Liver (tissue), 3 donors: ENCODE results near the gene RTP4.

Source experiments
- FOXA1 ChIP-seq: IDR thresholded peaks from 2 replicates; pipeline ENCODE4 v1.6.1; 2016; ENCODE audit warnings: antibody characterized with exemption
- FOXA2 ChIP-seq: IDR thresholded peaks from 2 replicates; pipeline ENCODE4 v1.6.1; 2016; ENCODE audit warnings: antibody characterized with exemption
- GABPA ChIP-seq, 2 donors: IDR thresholded peaks in 1 of 2; conservative IDR thresholded peaks in 1 of 2; 2 replicates each; pipeline ENCODE4 v1.6.1; 2016; ENCODE audit warnings: antibody characterized with exemption in 2 of 2, mild to moderate bottlenecking in 1 of 2, moderate library complexity in 1 of 2
- HNF4G ChIP-seq: IDR thresholded peaks from 2 replicates; pipeline ENCODE4 v1.6.1; 2016; ENCODE audit warnings: antibody characterized with exemption
- JUND ChIP-seq, 2 donors: IDR thresholded peaks; 2 replicates each; pipeline ENCODE4 v1.6.1; 2016; ENCODE audit warnings: antibody characterized with exemption in 2 of 2
- RAD21 ChIP-seq, 2 donors: IDR thresholded peaks; 2 replicates each; pipeline ENCODE4 v1.6.1; 2016; ENCODE audit warnings: antibody characterized with exemption in 2 of 2, mild to moderate bottlenecking in 2 of 2
- RXRA ChIP-seq, 2 donors: IDR thresholded peaks; 2 replicates each; pipeline ENCODE4 v1.6.1; 2017 to 2018; ENCODE audit warnings: antibody characterized with exemption in 2 of 2, mild to moderate bottlenecking in 1 of 2
- SP1 ChIP-seq: IDR thresholded peaks from 2 replicates; pipeline ENCODE4 v1.6.1; 2018; ENCODE audit warnings: antibody characterized with exemption, mild to moderate bottlenecking
- TAF1 ChIP-seq: conservative IDR thresholded peaks from 2 replicates; pipeline ENCODE4 v1.6.1; 2016; ENCODE audit warnings: antibody characterized with exemption, mild to moderate bottlenecking
- YY1 ChIP-seq: IDR thresholded peaks from 2 replicates; pipeline ENCODE4 v1.6.1; 2016; ENCODE audit warnings: antibody characterized with exemption, mild to moderate bottlenecking
- TF ChIP-seq, protein P1 (sequence below): fragments of 150-350 bp; IDR thresholded peaks from 2 replicates; pipeline ENCODE4 v1.5.1; 2017; ENCODE audit warnings: improper control_type of control experiment, low read depth, low read length; ENCODE audit not compliant: missing input control
- TF ChIP-seq, protein P2 (sequence below): IDR thresholded peaks from 2 replicates; pipeline ENCODE4 v1.6.1; 2016; ENCODE audit warnings: antibody characterized with exemption
- TF ChIP-seq, protein P3 (sequence below): IDR thresholded peaks from 2 replicates; pipeline ENCODE4 v1.6.1; 2016; ENCODE audit warnings: antibody characterized with exemption
- TF ChIP-seq, protein P4 (sequence below): IDR thresholded peaks from 2 replicates; pipeline ENCODE4 v1.6.1; 2016; ENCODE audit warnings: antibody characterized with exemption, mild to moderate bottlenecking
- donor health status: healthy.
- donor health status: healthy.

DNA sequence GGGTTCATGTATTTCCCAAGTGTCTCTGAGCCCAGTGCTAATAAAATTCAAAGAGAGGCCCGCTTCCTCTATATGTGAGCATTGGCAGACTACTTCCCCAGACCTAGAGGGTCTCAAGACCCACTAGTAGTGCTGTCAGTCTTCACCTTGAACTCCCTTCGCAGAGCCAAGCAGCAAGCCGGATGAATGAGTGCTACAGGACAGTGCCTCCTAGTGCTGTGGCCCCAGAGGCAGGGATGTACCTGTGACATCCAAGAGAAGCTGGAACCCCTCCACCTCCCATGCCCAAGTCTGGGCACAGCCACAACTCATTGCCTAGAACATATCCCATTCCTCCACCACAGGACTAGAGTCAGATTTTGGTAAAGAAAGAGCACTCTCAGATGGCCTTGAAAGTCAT, 39.5 kb upstream of the RTP4 start:
- TF ChIP-seq, protein P1, sequence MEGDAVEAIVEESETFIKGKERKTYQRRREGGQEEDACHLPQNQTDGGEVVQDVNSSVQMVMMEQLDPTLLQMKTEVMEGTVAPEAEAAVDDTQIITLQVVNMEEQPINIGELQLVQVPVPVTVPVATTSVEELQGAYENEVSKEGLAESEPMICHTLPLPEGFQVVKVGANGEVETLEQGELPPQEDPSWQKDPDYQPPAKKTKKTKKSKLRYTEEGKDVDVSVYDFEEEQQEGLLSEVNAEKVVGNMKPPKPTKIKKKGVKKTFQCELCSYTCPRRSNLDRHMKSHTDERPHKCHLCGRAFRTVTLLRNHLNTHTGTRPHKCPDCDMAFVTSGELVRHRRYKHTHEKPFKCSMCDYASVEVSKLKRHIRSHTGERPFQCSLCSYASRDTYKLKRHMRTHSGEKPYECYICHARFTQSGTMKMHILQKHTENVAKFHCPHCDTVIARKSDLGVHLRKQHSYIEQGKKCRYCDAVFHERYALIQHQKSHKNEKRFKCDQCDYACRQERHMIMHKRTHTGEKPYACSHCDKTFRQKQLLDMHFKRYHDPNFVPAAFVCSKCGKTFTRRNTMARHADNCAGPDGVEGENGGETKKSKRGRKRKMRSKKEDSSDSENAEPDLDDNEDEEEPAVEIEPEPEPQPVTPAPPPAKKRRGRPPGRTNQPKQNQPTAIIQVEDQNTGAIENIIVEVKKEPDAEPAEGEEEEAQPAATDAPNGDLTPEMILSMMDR: no peak
- TF ChIP-seq TAF1 (no peak), SP1 (no peak), RXRA (IDR thresholded peaks at IDR 0.05) (no peak), GABPA (IDR thresholded peaks at IDR 0.05 in 1 of 2, conservative IDR thresholded peaks at IDR 0.05 in 1 of 2) (no peak), YY1 (no peak), FOXA1 (no peak), JUND (IDR thresholded peaks at IDR 0.05) (no peak), HNF4G (no peak), RAD21 (IDR thresholded peaks at IDR 0.05) (no peak), FOXA2 (no peak)
- TF ChIP-seq, protein P2, sequence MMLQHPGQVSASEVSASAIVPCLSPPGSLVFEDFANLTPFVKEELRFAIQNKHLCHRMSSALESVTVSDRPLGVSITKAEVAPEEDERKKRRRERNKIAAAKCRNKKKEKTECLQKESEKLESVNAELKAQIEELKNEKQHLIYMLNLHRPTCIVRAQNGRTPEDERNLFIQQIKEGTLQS: no peak
- TF ChIP-seq, protein P3, sequence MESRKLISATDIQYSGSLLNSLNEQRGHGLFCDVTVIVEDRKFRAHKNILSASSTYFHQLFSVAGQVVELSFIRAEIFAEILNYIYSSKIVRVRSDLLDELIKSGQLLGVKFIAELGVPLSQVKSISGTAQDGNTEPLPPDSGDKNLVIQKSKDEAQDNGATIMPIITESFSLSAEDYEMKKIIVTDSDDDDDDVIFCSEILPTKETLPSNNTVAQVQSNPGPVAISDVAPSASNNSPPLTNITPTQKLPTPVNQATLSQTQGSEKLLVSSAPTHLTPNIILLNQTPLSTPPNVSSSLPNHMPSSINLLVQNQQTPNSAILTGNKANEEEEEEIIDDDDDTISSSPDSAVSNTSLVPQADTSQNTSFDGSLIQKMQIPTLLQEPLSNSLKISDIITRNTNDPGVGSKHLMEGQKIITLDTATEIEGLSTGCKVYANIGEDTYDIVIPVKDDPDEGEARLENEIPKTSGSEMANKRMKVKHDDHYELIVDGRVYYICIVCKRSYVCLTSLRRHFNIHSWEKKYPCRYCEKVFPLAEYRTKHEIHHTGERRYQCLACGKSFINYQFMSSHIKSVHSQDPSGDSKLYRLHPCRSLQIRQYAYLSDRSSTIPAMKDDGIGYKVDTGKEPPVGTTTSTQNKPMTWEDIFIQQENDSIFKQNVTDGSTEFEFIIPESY: no peak
- TF ChIP-seq, protein P4, sequence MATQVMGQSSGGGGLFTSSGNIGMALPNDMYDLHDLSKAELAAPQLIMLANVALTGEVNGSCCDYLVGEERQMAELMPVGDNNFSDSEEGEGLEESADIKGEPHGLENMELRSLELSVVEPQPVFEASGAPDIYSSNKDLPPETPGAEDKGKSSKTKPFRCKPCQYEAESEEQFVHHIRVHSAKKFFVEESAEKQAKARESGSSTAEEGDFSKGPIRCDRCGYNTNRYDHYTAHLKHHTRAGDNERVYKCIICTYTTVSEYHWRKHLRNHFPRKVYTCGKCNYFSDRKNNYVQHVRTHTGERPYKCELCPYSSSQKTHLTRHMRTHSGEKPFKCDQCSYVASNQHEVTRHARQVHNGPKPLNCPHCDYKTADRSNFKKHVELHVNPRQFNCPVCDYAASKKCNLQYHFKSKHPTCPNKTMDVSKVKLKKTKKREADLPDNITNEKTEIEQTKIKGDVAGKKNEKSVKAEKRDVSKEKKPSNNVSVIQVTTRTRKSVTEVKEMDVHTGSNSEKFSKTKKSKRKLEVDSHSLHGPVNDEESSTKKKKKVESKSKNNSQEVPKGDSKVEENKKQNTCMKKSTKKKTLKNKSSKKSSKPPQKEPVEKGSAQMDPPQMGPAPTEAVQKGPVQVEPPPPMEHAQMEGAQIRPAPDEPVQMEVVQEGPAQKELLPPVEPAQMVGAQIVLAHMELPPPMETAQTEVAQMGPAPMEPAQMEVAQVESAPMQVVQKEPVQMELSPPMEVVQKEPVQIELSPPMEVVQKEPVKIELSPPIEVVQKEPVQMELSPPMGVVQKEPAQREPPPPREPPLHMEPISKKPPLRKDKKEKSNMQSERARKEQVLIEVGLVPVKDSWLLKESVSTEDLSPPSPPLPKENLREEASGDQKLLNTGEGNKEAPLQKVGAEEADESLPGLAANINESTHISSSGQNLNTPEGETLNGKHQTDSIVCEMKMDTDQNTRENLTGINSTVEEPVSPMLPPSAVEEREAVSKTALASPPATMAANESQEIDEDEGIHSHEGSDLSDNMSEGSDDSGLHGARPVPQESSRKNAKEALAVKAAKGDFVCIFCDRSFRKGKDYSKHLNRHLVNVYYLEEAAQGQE: no peak
